RWPE1 (cell line): ENCODE results near the gene OGFOD3.
"Not testable (repeated sequence)": the region's sequence is repeated elsewhere in the genome, so short reads cannot be mapped to it uniquely, and the experiment has no call there.

Experiments
- CTCF ChIA-PET: fragments of 350-600 bp; sonication (Branson Sonifier 250); formaldehyde crosslinking; extraction: SDS; loops from one replicate; lab custom pipeline; 2021; lab: Yijun Ruan, JAX
- POLR2A ChIA-PET: fragments of 400-600 bp; formaldehyde crosslinking; extraction: SDS; loops from one replicate; lab custom pipeline; 2020; ENCODE audit warnings: antibody characterized with exemption; ENCODE audit not compliant: low non-redundant PET; lab: Yijun Ruan, JAX
- DNase-seq: peaks from one replicate; pipeline ENCODE4 v3.0.0; 2012; ENCODE audit warnings: low spot score
- H3K27ac ChIP-seq: fragments of 450-650 bp; 2 replicates; pipeline ENCODE4 v1.5.1; 2017
- TF ChIP-seq, protein P1 (sequence below): fragments of 450-650 bp; conservative IDR thresholded peaks from 2 replicates; pipeline ENCODE4 v1.5.1; 2017; ENCODE audit warnings: low read depth, mild to moderate bottlenecking

OGFOD3 gene

DNA sequence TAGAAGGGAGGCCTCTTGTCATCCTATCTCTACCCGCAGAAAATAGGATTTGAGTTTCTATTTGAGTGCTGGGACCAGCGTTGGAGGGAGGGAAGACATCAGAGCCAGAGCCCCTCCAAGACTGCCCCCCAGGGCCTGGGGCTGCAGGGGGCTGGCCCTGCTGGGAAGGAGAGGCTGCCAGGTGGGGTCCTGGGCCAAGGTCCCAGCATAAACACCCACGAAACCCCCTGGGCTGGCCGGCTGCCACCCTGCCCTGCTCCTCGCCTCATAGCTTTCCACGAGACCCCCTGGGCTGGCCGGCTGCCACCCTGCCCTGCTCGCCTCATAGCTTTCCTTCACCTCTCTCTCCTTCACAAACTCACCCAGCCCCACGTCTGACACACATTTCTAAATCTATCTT lies 70.0 kb downstream of the OGFOD3 start:
- ChIA-PET POLR2A (no interaction called here), CTCF (interaction anchor here (0.5 kb wide), 1 partner anchor 119 kb away, joined by 3 read pairs; no protein-coding TSS in a partner anchor)
- DNase-seq = no peak
- H3K27ac ChIP-seq = no peak overlapping the region
- TF ChIP-seq, protein P1, sequence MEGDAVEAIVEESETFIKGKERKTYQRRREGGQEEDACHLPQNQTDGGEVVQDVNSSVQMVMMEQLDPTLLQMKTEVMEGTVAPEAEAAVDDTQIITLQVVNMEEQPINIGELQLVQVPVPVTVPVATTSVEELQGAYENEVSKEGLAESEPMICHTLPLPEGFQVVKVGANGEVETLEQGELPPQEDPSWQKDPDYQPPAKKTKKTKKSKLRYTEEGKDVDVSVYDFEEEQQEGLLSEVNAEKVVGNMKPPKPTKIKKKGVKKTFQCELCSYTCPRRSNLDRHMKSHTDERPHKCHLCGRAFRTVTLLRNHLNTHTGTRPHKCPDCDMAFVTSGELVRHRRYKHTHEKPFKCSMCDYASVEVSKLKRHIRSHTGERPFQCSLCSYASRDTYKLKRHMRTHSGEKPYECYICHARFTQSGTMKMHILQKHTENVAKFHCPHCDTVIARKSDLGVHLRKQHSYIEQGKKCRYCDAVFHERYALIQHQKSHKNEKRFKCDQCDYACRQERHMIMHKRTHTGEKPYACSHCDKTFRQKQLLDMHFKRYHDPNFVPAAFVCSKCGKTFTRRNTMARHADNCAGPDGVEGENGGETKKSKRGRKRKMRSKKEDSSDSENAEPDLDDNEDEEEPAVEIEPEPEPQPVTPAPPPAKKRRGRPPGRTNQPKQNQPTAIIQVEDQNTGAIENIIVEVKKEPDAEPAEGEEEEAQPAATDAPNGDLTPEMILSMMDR = no peak

DNA sequence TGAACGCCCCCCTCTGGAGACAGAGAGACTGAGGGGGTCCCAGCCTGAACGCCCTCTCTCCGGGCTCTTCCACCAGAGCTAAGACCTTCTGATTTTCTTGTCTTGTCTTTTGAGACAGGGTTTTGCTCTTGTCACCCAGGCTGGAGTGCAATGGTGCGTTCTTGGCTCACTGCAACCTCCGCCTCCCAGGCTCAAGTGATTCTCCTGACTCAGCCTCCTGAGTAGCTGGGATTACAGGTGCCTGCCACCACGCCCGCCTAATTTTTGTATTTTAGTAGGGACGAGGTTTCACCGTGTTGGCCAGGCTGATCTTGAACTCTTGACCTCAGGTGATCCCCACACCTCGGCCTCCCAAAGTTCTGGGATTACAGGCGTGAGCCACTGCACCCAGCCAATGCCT lies 70.4 kb downstream of the OGFOD3 start:
- DNase-seq, POLR2A ChIA-PET, H3K27ac ChIP-seq, CTCF ChIA-PET: not testable (repeated sequence)

DNA sequence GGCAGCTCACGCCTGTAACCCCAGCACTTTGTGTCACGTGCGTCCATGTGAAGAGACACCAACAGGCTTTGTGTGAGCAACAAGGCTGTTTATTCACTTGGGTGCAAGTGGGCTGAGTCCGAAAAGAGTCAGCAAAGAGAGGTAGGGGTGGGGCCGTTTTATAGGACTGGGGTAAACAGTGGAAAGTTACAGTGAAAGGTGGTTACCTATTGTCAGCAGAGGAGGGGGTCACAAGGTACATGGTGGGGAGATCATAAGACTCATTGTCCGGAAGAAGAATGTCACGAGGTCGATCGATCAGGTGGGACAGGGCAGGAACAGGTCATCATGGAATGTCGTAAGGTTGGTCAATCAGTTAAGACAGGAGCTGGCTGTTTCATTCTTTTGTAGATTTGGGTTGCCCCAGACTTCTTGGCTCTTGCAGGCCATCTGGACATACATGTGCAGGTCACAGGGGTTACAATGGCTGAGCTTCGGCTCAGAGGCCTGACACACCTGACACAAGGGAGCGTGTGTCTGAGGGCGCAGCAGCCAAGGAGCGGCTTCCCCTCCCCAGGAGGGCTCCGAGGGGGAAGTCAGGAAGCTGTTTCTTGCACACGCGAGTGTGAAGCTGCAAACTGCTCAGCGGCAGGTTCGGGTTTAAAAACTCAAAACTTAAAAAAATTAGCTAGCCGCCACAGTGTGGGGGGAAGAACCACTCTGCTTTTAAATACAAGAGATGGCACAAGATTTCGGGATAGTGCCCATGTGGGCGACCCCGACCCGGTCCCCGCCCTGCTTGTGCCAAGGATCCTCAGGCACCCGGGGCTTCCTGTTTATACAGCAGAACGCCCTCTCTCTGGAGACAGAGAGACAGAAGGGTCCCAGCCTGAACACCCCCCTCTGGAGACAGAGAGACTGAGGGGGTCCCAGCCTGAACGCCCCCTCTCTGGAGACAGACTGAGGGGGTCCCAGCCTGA lies 71.8 kb downstream of the OGFOD3 start:
- ChIA-PET CTCF (no interaction called here), POLR2A (interaction anchor here (0.7 kb wide), 1 partner anchor 12 kb away, joined by 3 read pairs; no protein-coding TSS in a partner anchor)
- no peak for DNase-seq
- no peak overlapping the region; the same call in 1 of the 2 replicates for H3K27ac ChIP-seq
- TF ChIP-seq, protein P1 = no peak

DNA sequence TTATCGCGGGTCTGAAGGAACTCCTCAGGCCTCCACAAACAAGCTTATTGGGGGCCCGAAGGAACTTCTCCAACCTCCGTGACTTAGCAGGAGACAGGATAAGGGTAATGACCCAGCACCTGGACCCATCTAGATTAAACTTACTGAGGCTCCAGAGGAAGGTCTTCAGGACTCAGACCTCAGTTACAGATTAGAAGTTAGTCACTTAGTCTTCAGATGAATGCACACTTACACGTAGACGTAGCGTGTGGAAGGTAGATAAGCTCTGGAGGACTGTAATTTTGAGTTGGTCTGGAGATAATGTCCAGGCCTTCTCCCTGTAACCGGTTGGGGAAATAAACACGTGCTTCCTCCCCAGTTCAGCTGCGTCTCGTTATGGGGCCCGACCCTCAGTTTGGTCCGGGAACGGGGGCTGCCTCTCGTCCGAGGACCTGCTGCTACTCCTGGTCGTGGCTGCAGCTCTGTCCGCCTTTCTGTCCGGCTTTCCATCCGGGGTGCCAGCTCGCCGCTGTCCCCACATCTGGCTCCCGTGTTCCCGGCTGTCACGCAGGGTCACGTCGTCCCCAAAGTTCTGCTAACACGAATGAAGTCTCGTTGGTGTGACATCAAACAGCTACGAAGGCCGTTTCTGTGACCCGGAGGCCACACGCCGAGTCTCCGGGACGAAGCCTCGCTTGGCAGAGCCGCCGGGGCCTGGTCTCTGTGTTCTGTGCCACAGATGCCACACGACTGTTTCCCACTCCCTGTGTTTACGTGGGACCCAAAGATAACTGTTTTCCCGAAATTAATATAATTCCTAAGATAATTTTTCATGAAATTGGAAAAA lies 73.0 kb downstream of the OGFOD3 start:
- H3K27ac ChIP-seq = no peak overlapping the region
- CTCF ChIA-PET = no interaction called here
- DNase-seq = no peak
- POLR2A ChIA-PET = no interaction called here
- TF ChIP-seq, protein P1 = no peak

DNA sequence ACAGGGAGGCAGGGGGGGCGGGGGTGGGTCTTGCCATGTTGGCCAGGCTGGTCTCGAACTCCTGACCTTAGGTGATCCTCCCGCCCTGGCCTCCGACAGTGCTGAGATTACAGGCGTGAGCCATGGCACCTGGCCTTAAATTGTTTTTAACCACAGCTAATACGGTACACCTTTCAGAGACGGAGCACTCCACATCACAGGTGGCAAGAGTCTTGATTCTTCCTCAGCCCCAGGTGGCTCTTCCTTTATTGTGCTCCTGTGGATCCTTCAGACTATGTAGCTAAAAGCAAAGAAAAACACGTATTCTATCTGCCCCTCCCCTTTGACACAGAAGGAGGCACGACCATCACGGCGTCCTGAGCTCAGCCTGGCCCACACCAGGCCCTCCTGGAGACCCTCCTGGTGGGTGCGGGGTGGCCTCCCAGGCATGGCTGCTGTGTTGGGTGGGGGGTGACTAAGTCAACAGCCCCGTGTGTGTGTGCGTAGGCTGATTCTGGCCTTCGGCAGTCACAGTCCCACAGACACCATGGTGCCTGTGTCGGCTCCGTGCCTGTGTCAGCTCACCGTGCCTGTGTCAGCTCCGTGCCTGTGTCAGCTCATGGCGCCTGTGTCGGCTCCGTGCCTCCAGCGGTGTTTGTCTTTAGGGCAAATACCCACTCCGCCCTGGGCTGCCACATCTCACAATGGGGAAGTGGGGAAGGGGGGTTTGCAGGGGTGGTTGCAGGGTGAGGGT lies 74.0 kb downstream of the OGFOD3 start:
- ChIA-PET POLR2A (interaction anchor here (1.1 kb wide), 1 partner anchor 99 kb away, joined by 3 read pairs; no protein-coding TSS in a partner anchor), CTCF (no interaction called here)

DNA sequence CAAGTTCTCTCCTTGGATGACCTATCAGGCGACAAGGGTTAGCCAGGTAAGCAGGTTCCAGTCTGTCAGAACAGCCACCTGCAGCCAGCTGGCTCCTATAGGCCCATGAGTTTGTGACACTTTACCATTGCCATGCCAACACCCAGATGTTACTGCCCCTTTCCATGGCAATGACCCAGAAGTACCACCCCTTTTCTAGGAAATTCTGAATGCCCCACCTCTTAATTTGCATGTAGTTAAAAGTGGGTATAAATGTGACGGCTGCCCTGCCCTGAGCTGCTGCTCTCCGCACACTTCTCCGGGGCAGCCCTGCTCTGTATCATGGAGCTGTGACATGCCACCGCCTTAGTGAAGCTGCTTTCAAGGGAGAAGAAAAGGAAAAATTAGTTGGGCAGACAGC lies 74.8 kb downstream of the OGFOD3 start:
- H3K27ac ChIP-seq = no peak overlapping the region
- POLR2A ChIA-PET = interaction anchor here (1.1 kb wide), 1 partner anchor 98 kb away, joined by 3 read pairs; no protein-coding TSS in a partner anchor
- TF ChIP-seq, protein P1 = no peak
- DNase-seq = no peak
- CTCF ChIA-PET = no interaction called here

More for the DNA sequence above, 74.0 kb downstream of the OGFOD3 start:
- H3K27ac ChIP-seq = no peak overlapping the region
- no peak for DNase-seq
- TF ChIP-seq, protein P1 = no peak
